Fibroblast of mammary gland (primary cell): ENCODE data around the gene SCYL1.

ENCODE experiments used
- DNase-seq: peaks from one replicate; pipeline ENCODE4 v3.0.0-alpha.2; 2010; ENCODE audit warnings: low read depth
- H3K4me3 ChIP-seq: 2 replicates; pipeline ENCODE4 v1.5.1; 2011; ENCODE audit warnings: low read depth, mild to moderate bottlenecking, low read length, moderate library complexity; ENCODE audit not compliant: control insufficient read depth
- CTCF ChIP-seq: conservative IDR thresholded peaks from 2 replicates; pipeline ENCODE4 v1.5.1; 2011; ENCODE audit warnings: low read depth, low read length, inconsistent platforms; ENCODE audit not compliant: control insufficient read depth, insufficient read depth

SCYL1 gene

GRCh38 chr11:65571940-65572339, 47.1 kb downstream of the SCYL1 start:
- DNase-seq: peak; percentile 58

GRCh38 chr11:65572356-65573051, 47.6 kb downstream of the SCYL1 start, which contains the start of gene FAM89B:
FAM89B (plus strand) TSS chr11:65572538; CDS start chr11:65572670, 132 bp downstream.
- DNase-seq: peak; percentile 77
- TF ChIP-seq CTCF: no peak
- H3K4me3 ChIP-seq: peak within 1 kb of the TSS; percentile 87

More at GRCh38 chr11:65571940-65572339, 47.1 kb downstream of the SCYL1 start:
- peak overlapping the region; percentile 87 for H3K4me3 ChIP-seq
- TF ChIP-seq CTCF: peak; percentile 40

GRCh38 chr11:65573391-65574079, 48.7 kb downstream of the SCYL1 start:
- no peak for DNase-seq
- H3K4me3 ChIP-seq: peak overlapping the region; percentile 87
- no peak for TF ChIP-seq CTCF

GRCh38 chr11:65574109-65574810, 49.4 kb downstream of the SCYL1 start:
- H3K4me3 ChIP-seq: peak overlapping the region; percentile 39
- peak; percentile 39 for TF ChIP-seq CTCF
- DNase-seq: peak; percentile 94

- peak overlapping the region; percentile 39 for H3K4me3 ChIP-seq
- DNase-seq: peak; percentile 25
These were observed 50.1 kb downstream of the SCYL1 start for GRCh38 chr11:65574811-65575567.

More at GRCh38 chr11:65574811-65575567, 50.1 kb downstream of the SCYL1 start:
- no peak for TF ChIP-seq CTCF
